IMR-90 (cell line): ENCODE results near the gene CADM2. TPM values are rescaled to one million over a fixed set of nuclear protein-coding genes. Genes with fewer than 3 reads are reported as not detected.

Experiments
- ATAC-seq: fragments of 200-7000 bp; cut with Tn5 transposase; 2 replicates; pipeline ENCODE4 v1.9.1; 2020; ENCODE audit warnings: low read depth, mild to moderate bottlenecking, moderate library complexity
- BruUV-seq: library from RNA; stranded (reverse); fragments of 400-500 nt; replicated peaks from 2 replicates; lab custom pipeline; 2021; lab: Mats Ljungman, UMichigan
- CTCF ChIA-PET: fragments of 300-600 bp; formaldehyde crosslinking; extraction: SDS; loops from one replicate; lab custom pipeline; 2021; ENCODE audit warnings: antibody characterized with exemption; lab: Yijun Ruan, JAX
- POLR2A ChIA-PET: fragments of 300-600 bp; sonication (Branson Sonifier 250); formaldehyde crosslinking; loops from one replicate; lab custom pipeline; 2022; ENCODE audit warnings: antibody characterized with exemption; ENCODE audit not compliant: unreplicated experiment; lab: Charles Lee
- DNase-seq: peaks from one replicate; pipeline ENCODE4 v3.0.0; 2013
- H2AFZ ChIP-seq: replicated peaks from 2 replicates; pipeline ENCODE3; 2013; ENCODE audit warnings: low read length, mild to moderate bottlenecking; ENCODE audit not compliant: poor library complexity
- H2AK5ac ChIP-seq: 2 replicates; pipeline ENCODE4 v1.6.1; 2013; ENCODE audit warnings: low read depth, low read length, inconsistent platforms
- H2AK9ac ChIP-seq: replicated peaks from 2 replicates; pipeline ENCODE3; 2013; ENCODE audit warnings: mild to moderate bottlenecking, low read depth, low read length, moderate library complexity; ENCODE audit not compliant: poor library complexity
- H2BK120ac ChIP-seq: 2 replicates; pipeline ENCODE4 v1.6.1; 2013; ENCODE audit warnings: low read depth, low read length, inconsistent platforms
- H2BK15ac ChIP-seq: 3 replicates; pipeline ENCODE4 v1.6.1; 2013; ENCODE audit warnings: low read depth, low read length, inconsistent platforms
- H2BK20ac ChIP-seq: 2 replicates; pipeline ENCODE4 v1.6.1; 2013; ENCODE audit warnings: low read depth, mild to moderate bottlenecking, inconsistent platforms, low read length, moderate library complexity
- H2BK5ac ChIP-seq: 2 replicates; pipeline ENCODE4 v1.6.1; 2013; ENCODE audit warnings: mild to moderate bottlenecking, low read depth, low read length, inconsistent platforms; ENCODE audit not compliant: poor library complexity, severe bottlenecking
- H3K14ac ChIP-seq: replicated peaks from 2 replicates; pipeline ENCODE4 v1.6.1; 2013; ENCODE audit warnings: low read depth, low read length, inconsistent platforms
- H3K18ac ChIP-seq: 2 replicates; pipeline ENCODE4 v1.6.1; 2013; ENCODE audit warnings: low read depth, low read length, control low read depth
- H3K23ac ChIP-seq: 2 replicates; pipeline ENCODE4 v1.6.1; 2013; ENCODE audit warnings: low read depth, low read length, inconsistent platforms
- H3K27ac ChIP-seq: 2 replicates; pipeline ENCODE4 v1.5.1; 2013; ENCODE audit warnings: mild to moderate bottlenecking, control low read depth, low read length; ENCODE audit not compliant: insufficient read depth
- H3K27me3 ChIP-seq: 2 replicates; pipeline ENCODE4 v1.6.1; 2013; ENCODE audit warnings: low read length; ENCODE audit not compliant: control insufficient read depth, insufficient read depth
- H3K36me3 ChIP-seq: 2 replicates; pipeline ENCODE4 v1.6.1; 2013; ENCODE audit warnings: low read length, mixed read lengths; ENCODE audit not compliant: control insufficient read depth, insufficient read depth
- H3K4ac ChIP-seq: 2 replicates; pipeline ENCODE4 v1.6.1; 2013; ENCODE audit warnings: low read depth, low read length, inconsistent platforms
- H3K4me1 ChIP-seq: 2 replicates; pipeline ENCODE4 v1.6.1; 2013; ENCODE audit warnings: low read length, mixed read lengths; ENCODE audit not compliant: control insufficient read depth, insufficient read depth
- H3K4me2 ChIP-seq: 2 replicates; pipeline ENCODE4 v1.6.1; 2013; ENCODE audit warnings: low read depth, mild to moderate bottlenecking, control low read depth, low read length, moderate library complexity
- H3K4me3 ChIP-seq: 2 replicates; pipeline ENCODE4 v1.5.1; 2013; ENCODE audit warnings: low read depth, mild to moderate bottlenecking, control low read depth, low read length, moderate library complexity; ENCODE audit not compliant: insufficient read depth
- H3K56ac ChIP-seq: 2 replicates; pipeline ENCODE4 v1.6.1; 2013; ENCODE audit warnings: low read length, inconsistent platforms; ENCODE audit not compliant: insufficient read depth; ENCODE audit errors: extremely low read depth
- H3K79me1 ChIP-seq, 2 experiments: 2 replicates each; pipeline ENCODE4 v1.6.1; 2013; ENCODE audit warnings: low read length in 2 of 2, inconsistent platforms in 1 of 2, low read depth in 1 of 2
- H3K9ac ChIP-seq: 2 replicates; pipeline ENCODE4 v1.6.1; 2013; ENCODE audit warnings: low read depth, low read length, control low read depth
- H3K9me1 ChIP-seq: 2 replicates; pipeline ENCODE4 v1.6.1; 2013; ENCODE audit warnings: low read length, inconsistent platforms; ENCODE audit not compliant: insufficient read depth
- H3K9me3 ChIP-seq: 2 replicates; pipeline ENCODE4 v1.6.1; 2013; ENCODE audit warnings: low read length; ENCODE audit not compliant: control insufficient read depth, insufficient read depth
- H4K20me1 ChIP-seq: 2 replicates; pipeline ENCODE4 v1.6.1; 2013; ENCODE audit warnings: low read length, inconsistent platforms; ENCODE audit not compliant: insufficient read depth
- H4K5ac ChIP-seq: 2 replicates; pipeline ENCODE4 v1.6.1; 2013; ENCODE audit warnings: mild to moderate bottlenecking, low read depth, low read length, control low read depth
- H4K8ac ChIP-seq, 2 experiments: 2 replicates each; pipeline ENCODE4 v1.6.1; 2013; ENCODE audit warnings: low read depth in 2 of 2, low read length in 2 of 2, control low read depth in 1 of 2, inconsistent platforms in 1 of 2
- H4K91ac ChIP-seq: 2 replicates; pipeline ENCODE4 v1.6.1; 2013; ENCODE audit warnings: low read depth, low read length, inconsistent platforms; ENCODE audit not compliant: insufficient read depth
- BHLHE40 ChIP-seq: fragments of 150-350 bp; IDR thresholded peaks from 2 replicates; pipeline ENCODE4 v1.6.1; 2016; ENCODE audit warnings: mild to moderate bottlenecking, low read depth, low read length
- CEBPB ChIP-seq: IDR thresholded peaks from 2 replicates; pipeline ENCODE4 v1.6.1; 2012; ENCODE audit warnings: low read depth, low read length, improper control_type of control experiment
- CHD1 ChIP-seq: IDR thresholded peaks from 2 replicates; pipeline ENCODE4 v1.6.1; 2012; ENCODE audit warnings: low read depth, low read length, improper control_type of control experiment
- CTCF ChIP-seq: conservative IDR thresholded peaks from 2 replicates; pipeline ENCODE4 v1.5.1; 2012; ENCODE audit warnings: mild to moderate bottlenecking, low read depth, low read length, improper control_type of control experiment
- ELK1 ChIP-seq: fragments of 150-350 bp; IDR thresholded peaks from 2 replicates; pipeline ENCODE4 v1.6.1; 2016; ENCODE audit warnings: low read depth, mild to moderate bottlenecking, low read length, moderate library complexity, borderline replicate concordance
- FOS ChIP-seq: fragments of 150-350 bp; IDR thresholded peaks from 2 replicates; pipeline ENCODE4 v1.6.1; 2016; ENCODE audit warnings: low read depth, low read length
- MAFK ChIP-seq: IDR thresholded peaks from 2 replicates; pipeline ENCODE4 v1.6.1; 2012; ENCODE audit warnings: low read depth, low read length, improper control_type of control experiment
- MAZ ChIP-seq: IDR thresholded peaks from 2 replicates; pipeline ENCODE4 v1.6.1; 2012; ENCODE audit warnings: low read depth, mild to moderate bottlenecking, low read length, improper control_type of control experiment, moderate library complexity, borderline replicate concordance
- MXI1 ChIP-seq: IDR thresholded peaks from 2 replicates; pipeline ENCODE4 v1.6.1; 2012; ENCODE audit warnings: low read depth, mild to moderate bottlenecking, low read length, moderate library complexity, borderline replicate concordance
- NFE2L2 ChIP-seq: fragments of 150-350 bp; IDR thresholded peaks from 2 replicates; pipeline ENCODE4 v1.6.1; 2016; ENCODE audit warnings: low read depth, mild to moderate bottlenecking, low read length
- POLR2A ChIP-seq: IDR thresholded peaks from 2 replicates; pipeline ENCODE4 v1.6.1; 2012; ENCODE audit warnings: mild to moderate bottlenecking, low read depth, low read length
- RCOR1 ChIP-seq: IDR thresholded peaks from 2 replicates; pipeline ENCODE4 v1.6.1; 2012; ENCODE audit warnings: mild to moderate bottlenecking, low read length, improper control_type of control experiment; ENCODE audit not compliant: insufficient replicate concordance
- USF2 ChIP-seq: fragments of 150-350 bp; IDR thresholded peaks from 2 replicates; pipeline ENCODE4 v1.6.1; 2017; ENCODE audit warnings: mild to moderate bottlenecking, antibody characterized with exemption, low read length, low read depth
- WGBS, 2 experiments: methylation state at CpG; one replicate each; pipeline versions ENCODE4 v1.1.5 to v1.1.7; 2013; ENCODE audit warnings: missing lambda C conversion rate in 2 of 2; ENCODE audit not compliant: insufficient read length in 1 of 2; ENCODE audit errors: extremely low coverage in 2 of 2; 5-methylcytosine and 5-hydroxymethylcytosine counted together
- dilution Hi-C: fragments of 300-500 bp; cut with HindIII; formaldehyde crosslinking; loops from one replicate; pipeline ENCODE4 v1.14.3; 2018; ENCODE audit warnings: low sequenced_read_pairs; ENCODE audit not compliant: unreplicated experiment
- in situ Hi-C: fragments of 300-500 bp; cut with MboI; formaldehyde crosslinking; loops from 3 replicates; pipeline ENCODE4 v1.14.3; 2019; ENCODE audit warnings: low sequenced_read_pairs, inconsistent platforms, mixed read lengths
- intact Hi-C: fragments of 100-400 bp; cut with micrococcal nuclease; formaldehyde crosslinking; loops from 2 replicates; pipeline ENCODE4 v1.10.0; 2022
- polyA plus RNA-seq, 3 experiments: library from polyadenylated mRNA; depleted of rRNA; stranded (reverse); fragments of >200 nt; gene quantifications; 2 replicates each; pipeline ENCODE4 v1.2.3, GENCODE V29; 2012; ENCODE audit warnings: low replicate concordance in 1 of 3
- total RNA-seq: library from RNA; depleted of rRNA; stranded (reverse); fragments of >200 nt; gene quantifications from 2 replicates; pipeline ENCODE4 v1.2.3, GENCODE V29; 2012

Gene CADM2
- total and polyA plus RNA-seq, 2 of the 4 experiments (the other 2 are of a cell fraction), result not detected

GRCh38 chr3:85737846-85738245 is 779.1 kb downstream of the CADM2 start:
- H2BK15ac ChIP-seq, result no peak overlapping the region
- TF ChIP-seq CTCF, result no peak
- no peak for TF ChIP-seq RCOR1
- TF ChIP-seq USF2, result no peak
- no peak for TF ChIP-seq MAZ
- no peak for TF ChIP-seq FOS
- no peak for TF ChIP-seq POLR2A
- no peak for TF ChIP-seq CHD1
- no peak for TF ChIP-seq MXI1
- no peak for TF ChIP-seq CEBPB
- TF ChIP-seq ELK1, result no peak
- no peak for TF ChIP-seq BHLHE40
- TF ChIP-seq MAFK, result no peak
- TF ChIP-seq NFE2L2, result no peak
- no peak overlapping the region for H3K9ac ChIP-seq
- H3K79me1 ChIP-seq, result no peaks in the 10 kb centered on the region
- DNase-seq (peak; percentile 12), ATAC-seq (no peak)
- H3K56ac ChIP-seq, result no peak overlapping the region
- no peaks in the 10 kb centered on the region for H3K9me3 ChIP-seq
- H4K91ac ChIP-seq, result no peak overlapping the region
- H3K9me1 ChIP-seq, result no peaks in the 10 kb centered on the region
- dilution Hi-C loops (no loop called here), intact Hi-C loops (no loop called here), in situ Hi-C loops (no loop called here)
- H3K4me3 ChIP-seq, result no peak overlapping the region
- no peak overlapping the region for H3K14ac ChIP-seq
- no peak overlapping the region for H2BK20ac ChIP-seq
- no TSS peak for BruUV-seq
- no peak overlapping the region for H2BK5ac ChIP-seq
- H3K4ac ChIP-seq, result no peak overlapping the region
- no peak overlapping the region for H3K27ac ChIP-seq
- H2BK120ac ChIP-seq, result no peak overlapping the region
- no peak overlapping the region for H2AFZ ChIP-seq
- no peaks in the 10 kb centered on the region for H3K4me1 ChIP-seq
- H4K20me1 ChIP-seq, result no peaks in the 10 kb centered on the region
- H3K36me3 ChIP-seq, result no peaks in the 10 kb centered on the region
- no peak overlapping the region for H2AK5ac ChIP-seq
- no peak overlapping the region for H3K18ac ChIP-seq
- no peak overlapping the region for H2AK9ac ChIP-seq
- H4K5ac ChIP-seq, result no peak overlapping the region
- ChIA-PET CTCF (no interaction called here), POLR2A (no interaction called here)
- H3K27me3 ChIP-seq, result no peaks in the 10 kb centered on the region
- no peak overlapping the region for H3K4me2 ChIP-seq
- H4K8ac ChIP-seq, result no peak overlapping the region
- no CpG with 5 or more reads among the region's 3 CpGs for WGBS, 2 experiments
- H3K23ac ChIP-seq, result no peak overlapping the region
